GF-D8 (cell line): ENCODE data around the gene NISCH.

Experiments used
- DNase-seq: peaks from one replicate; lab custom pipeline; 2025; lab: John Stamatoyannopoulos, UW

Gene NISCH

GRCh38 chr3:52471371-52472238, 16.2 kb downstream of the NISCH start:
- DNase-seq, result peak; percentile 5

- no peak for DNase-seq
Measured at GRCh38 chr3:52472239-52473000, 17.0 kb downstream of the NISCH start.

- DNase-seq, result no peak
Measured at GRCh38 chr3:52473026-52473425, 17.6 kb downstream of the NISCH start.

- no peak for DNase-seq
Measured at GRCh38 chr3:52477076-52477795, 21.8 kb downstream of the NISCH start.

GRCh38 chr3:52477796-52478095, 22.3 kb downstream of the NISCH start:
- no peak for DNase-seq

- DNase-seq, result no peak
Measured at GRCh38 chr3:52479037-52479876, 23.9 kb downstream of the NISCH start.

GRCh38 chr3:52479877-52480575, 24.6 kb downstream of the NISCH start:
- DNase-seq, result no peak

GRCh38 chr3:52480768-52481715, 25.6 kb downstream of the NISCH start:
- no peak for DNase-seq

- DNase-seq, result no peak
Measured at GRCh38 chr3:52481819-52482521, 26.6 kb downstream of the NISCH start.

- DNase-seq, result no peak
Measured at GRCh38 chr3:52483081-52483480, 27.7 kb downstream of the NISCH start.

GRCh38 chr3:52483577-52484381, 28.4 kb downstream of the NISCH start:
- DNase-seq, result no peak

GRCh38 chr3:52484680-52485461, 29.5 kb downstream of the NISCH start:
- DNase-seq, result no peak

- no peak for DNase-seq
Measured at GRCh38 chr3:52487050-52487787, 31.8 kb downstream of the NISCH start.

- no peak for DNase-seq
Measured at GRCh38 chr3:52487788-52488691, 32.6 kb downstream of the NISCH start.

GRCh38 chr3:52488746-52489145, 33.3 kb downstream of the NISCH start:
- no peak for DNase-seq

- DNase-seq, result no peak
Measured at GRCh38 chr3:52489453-52489852, 34.0 kb downstream of the NISCH start.
